Activated T-helper 2 cell treated with anti-CD3 and anti-CD28 coated beads, Interferon-gamma antibody, Interleukin-2, Interleukin-4, amounts not matched to agents 10 μg/mL and 5 μg/mL and 100 μg/mL, durations not matched to agents 14 hours and 24 hours and 36 hours (primary cell): ENCODE results near the gene ZNF217. TPM values are rescaled to one million over a fixed set of nuclear protein-coding genes. Genes with fewer than 3 reads are reported as not detected.
"Not testable (repeated sequence)": the region's sequence is repeated elsewhere in the genome, so short reads cannot be mapped to it uniquely, and the experiment has no call there.

ENCODE experiments used
- DNase-seq: peaks from one replicate; pipeline ENCODE4 v3.0.0; 2021; ENCODE audit warnings: low spot score
- H3K27ac Mint-ChIP-seq: one replicate; pipeline ENCODE4 v1.8.0; 2021; ENCODE audit warnings: mixed read lengths
- H3K27me3 Mint-ChIP-seq: one replicate; pipeline ENCODE4 v1.8.0; 2021; ENCODE audit warnings: low read depth, mixed read lengths
- H3K36me3 Mint-ChIP-seq: one replicate; pipeline ENCODE4 v1.8.0; 2021; ENCODE audit warnings: low read depth, mixed read lengths
- H3K4me1 Mint-ChIP-seq: one replicate; pipeline ENCODE4 v1.8.0; 2021; ENCODE audit warnings: low read depth, mixed read lengths
- H3K4me3 Mint-ChIP-seq: one replicate; pipeline ENCODE4 v1.8.0; 2021; ENCODE audit warnings: low read depth, mild to moderate bottlenecking, moderate library complexity, mixed read lengths
- H3K9me3 Mint-ChIP-seq: one replicate; pipeline ENCODE4 v1.8.0; 2021; ENCODE audit warnings: mixed read lengths
- intact Hi-C: fragments of 100-400 bp; cut with micrococcal nuclease; formaldehyde crosslinking; loops from one replicate; pipeline ENCODE4 v1.15.1; 2023
- total RNA-seq: library from RNA; stranded (reverse); gene quantifications from 2 replicates; pipeline ENCODE4 v1.2.3, GENCODE V29; 2022

The ZNF217 gene
- total RNA-seq, 1 donor from 2014 or later = 55.4 TPM

DNA sequence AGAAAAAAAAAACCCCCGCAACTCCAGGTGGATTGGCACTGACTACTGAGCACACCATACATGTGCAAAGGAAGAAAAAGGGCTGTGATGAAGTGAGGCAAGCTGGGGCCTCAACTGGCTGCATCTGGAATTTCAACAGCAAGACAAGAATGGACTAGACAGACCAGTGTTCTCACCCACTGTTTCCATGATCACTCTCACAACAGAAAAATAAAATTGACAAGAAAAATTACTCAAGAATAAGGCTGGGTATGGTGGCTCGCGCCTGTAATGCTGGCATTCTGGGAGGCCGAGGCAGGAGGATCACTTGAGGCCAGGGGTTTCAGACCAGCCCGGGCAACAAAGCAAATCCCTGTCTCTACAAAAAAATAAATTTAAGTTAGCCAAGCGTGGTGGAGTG is 18.8 kb downstream of the ZNF217 start:
- Mint-ChIP-seq H3K4me3 (no peak overlapping the region), H3K36me3 (peaks cover 89% of the 10 kb centered on the region)
- no peak for DNase-seq

DNA sequence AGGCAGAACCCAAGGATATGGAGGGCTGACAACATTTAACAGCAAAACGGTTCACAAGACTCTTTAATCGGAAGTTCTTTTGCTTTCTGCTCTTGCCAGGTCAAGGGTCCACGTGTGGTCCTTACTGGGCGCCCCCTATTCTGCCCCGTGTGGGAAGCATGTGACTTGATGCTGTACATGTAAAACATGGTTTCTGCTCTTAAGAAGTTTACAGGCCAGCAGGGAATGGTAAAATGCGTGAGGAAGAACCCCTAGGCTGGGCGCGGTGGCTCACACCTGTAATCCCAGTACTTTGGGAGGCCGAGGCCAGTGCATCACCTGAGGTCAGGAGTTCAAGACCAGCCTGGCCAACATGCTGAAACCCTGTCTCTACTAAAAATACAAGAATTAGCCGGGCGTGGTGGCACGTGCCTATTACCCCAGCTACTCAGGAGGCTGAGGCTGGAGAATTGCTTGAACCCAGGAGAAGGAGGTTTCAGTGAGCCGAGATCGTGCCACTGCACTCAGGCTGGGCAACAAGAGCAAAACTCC is 19.3 kb downstream of the ZNF217 start:
- Mint-ChIP-seq H3K27ac (no peak overlapping the region), H3K4me1 (peaks cover 59% of the 10 kb centered on the region), H3K36me3 (peaks cover 88% of the 10 kb centered on the region), H3K9me3 (no peaks in the 10 kb centered on the region), H3K27me3 (no peaks in the 10 kb centered on the region), H3K4me3 (no peak overlapping the region)
- no peak for DNase-seq
- intact Hi-C loops = no loop called here

More for the DNA sequence above, 18.8 kb downstream of the ZNF217 start:
- intact Hi-C loops = loop anchor here (5.0 kb wide), 1 partner anchor 487 kb away; no protein-coding TSS in a partner anchor
- H3K4me1 Mint-ChIP-seq = peaks cover 64% of the 10 kb centered on the region
- no peak overlapping the region for H3K27ac Mint-ChIP-seq
- H3K9me3 Mint-ChIP-seq = no peaks in the 10 kb centered on the region
- H3K27me3 Mint-ChIP-seq = no peaks in the 10 kb centered on the region

GRCh38 chr20:53571555-53572286 is 21.9 kb downstream of the ZNF217 start:
- H3K36me3 Mint-ChIP-seq = peaks cover 86% of the 10 kb centered on the region
- no peaks in the 10 kb centered on the region for H3K27me3 Mint-ChIP-seq
- no peak for DNase-seq
- H3K4me3 Mint-ChIP-seq = no peak overlapping the region
- H3K9me3 Mint-ChIP-seq = no peaks in the 10 kb centered on the region
- intact Hi-C loops = no loop called here
- peak overlapping the region; percentile 6 for H3K27ac Mint-ChIP-seq
- peaks cover 42% of the 10 kb centered on the region for H3K4me1 Mint-ChIP-seq

GRCh38 chr20:53570446-53571276 is 23.0 kb downstream of the ZNF217 start:
- Mint-ChIP-seq H3K27me3 (no peaks in the 10 kb centered on the region), H3K27ac (no peak overlapping the region), H3K36me3 (peaks cover 82% of the 10 kb centered on the region), H3K9me3 (no peaks in the 10 kb centered on the region), H3K4me3 (no peak overlapping the region), H3K4me1 (peaks cover 33% of the 10 kb centered on the region)
- no peak for DNase-seq
- intact Hi-C loops = no loop called here

DNA sequence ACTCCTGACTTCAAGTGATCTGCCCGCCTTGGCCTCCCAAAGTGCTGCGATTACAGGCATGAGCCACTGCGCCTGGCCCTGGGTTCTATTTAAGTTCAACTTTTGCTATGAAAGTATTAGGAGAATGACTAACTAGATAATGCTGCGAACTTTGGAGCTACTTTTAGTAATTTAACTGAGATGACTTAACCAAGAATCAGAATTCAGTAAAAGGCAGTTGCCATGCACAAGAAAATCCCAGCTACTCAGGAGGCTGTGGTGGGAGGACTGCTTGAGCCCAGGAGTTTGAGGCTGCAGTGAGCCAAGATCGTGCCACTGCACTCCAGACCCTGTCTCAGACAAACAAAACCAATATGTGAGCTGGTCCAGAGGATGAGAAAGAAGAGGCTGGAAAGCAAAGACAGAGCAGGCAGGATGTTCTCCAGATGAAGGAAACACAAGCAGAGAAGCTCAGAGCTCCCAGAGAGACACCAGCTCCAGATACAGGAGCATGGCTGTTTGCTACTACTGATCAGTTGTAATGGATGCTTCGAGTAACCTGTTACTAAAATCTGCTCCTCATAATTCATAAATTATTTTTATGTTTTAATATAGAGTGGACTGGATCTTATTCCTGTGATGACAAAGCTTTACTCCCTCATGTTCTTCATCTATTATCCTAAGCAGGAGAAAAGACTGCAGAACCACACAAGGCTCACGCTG is 23.9 kb downstream of the ZNF217 start:
- Mint-ChIP-seq H3K36me3 (peaks cover 81% of the 10 kb centered on the region), H3K9me3 (no peaks in the 10 kb centered on the region), H3K4me3 (no peak overlapping the region), H3K27me3 (no peaks in the 10 kb centered on the region), H3K27ac (peak overlapping the region; percentile 77), H3K4me1 (peaks cover 25% of the 10 kb centered on the region)
- intact Hi-C loops = no loop called here
- no peak for DNase-seq

DNA sequence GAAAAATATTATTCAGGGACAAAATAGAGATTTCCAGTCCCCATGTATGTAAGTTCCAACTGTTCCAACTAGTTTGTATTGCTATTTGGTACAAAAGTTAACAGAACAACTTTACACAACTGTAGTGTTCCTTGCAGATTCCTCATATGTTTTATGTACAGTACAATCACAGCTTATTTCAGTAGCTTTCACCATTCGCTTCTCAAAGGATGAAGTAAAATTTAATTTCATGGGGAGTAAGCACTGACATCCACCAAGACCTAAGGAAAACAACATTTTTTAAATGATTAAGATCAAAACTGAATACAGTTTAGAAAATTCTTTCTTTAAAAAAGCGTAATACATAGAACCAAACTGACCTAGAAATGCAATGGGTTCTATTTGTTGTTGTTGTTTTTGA is 24.6 kb downstream of the ZNF217 start:
- Mint-ChIP-seq H3K27me3 (no peaks in the 10 kb centered on the region), H3K27ac (no peak overlapping the region), H3K4me1 (peaks cover 21% of the 10 kb centered on the region), H3K4me3 (no peak overlapping the region), H3K36me3 (peaks cover 74% of the 10 kb centered on the region), H3K9me3 (no peaks in the 10 kb centered on the region)
- intact Hi-C loops = no loop called here
- no peak for DNase-seq

DNA sequence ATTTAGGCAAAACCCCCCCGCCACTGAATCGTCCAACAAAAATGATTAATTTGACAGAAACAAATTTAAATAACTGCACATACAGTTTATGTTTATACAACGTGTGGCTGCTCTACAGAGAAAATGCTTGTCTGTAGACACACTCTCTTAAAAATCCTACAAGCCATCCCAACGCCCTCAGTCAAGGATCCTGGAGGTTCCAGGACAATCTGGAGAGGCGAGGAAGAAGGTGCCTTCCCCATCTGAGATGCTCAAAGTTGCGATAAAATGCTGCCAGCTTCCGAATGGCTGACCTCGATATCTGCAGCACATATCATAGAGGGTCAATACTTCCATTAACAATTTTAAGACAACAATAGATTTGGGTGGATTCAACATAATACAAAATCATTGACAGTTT is 25.3 kb downstream of the ZNF217 start:
- Mint-ChIP-seq H3K4me1 (peaks cover 16% of the 10 kb centered on the region), H3K4me3 (no peak overlapping the region), H3K27me3 (no peaks in the 10 kb centered on the region), H3K27ac (no peak overlapping the region), H3K36me3 (peaks cover 71% of the 10 kb centered on the region), H3K9me3 (no peaks in the 10 kb centered on the region)
- intact Hi-C loops = no loop called here
- no peak for DNase-seq

DNA sequence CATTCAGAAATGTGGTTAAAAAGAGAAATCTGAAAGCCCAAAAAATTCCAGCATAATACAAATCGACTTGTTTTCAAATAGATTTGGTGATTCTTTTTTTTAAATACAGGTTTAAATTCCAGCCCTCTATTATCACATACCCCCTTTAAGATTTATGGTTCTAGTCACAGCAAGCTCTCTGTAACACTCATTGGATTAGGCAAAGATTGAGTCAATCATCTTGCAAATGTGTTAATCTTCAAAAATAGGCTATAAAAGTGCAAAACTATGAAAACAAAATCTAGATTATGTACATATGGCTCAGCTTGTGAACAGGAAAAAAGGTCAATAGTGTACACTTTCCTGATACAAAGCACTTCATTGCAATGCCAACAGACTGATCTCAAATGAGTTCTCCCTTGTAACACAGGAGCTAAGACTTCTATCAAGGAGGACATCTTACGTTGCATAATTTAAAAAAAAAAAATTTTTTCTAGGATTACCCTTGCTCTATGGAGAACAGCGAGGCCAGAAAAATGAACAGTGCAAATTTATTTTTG is 26.2 kb downstream of the ZNF217 start:
- Mint-ChIP-seq H3K36me3 (peaks cover 66% of the 10 kb centered on the region), H3K27ac (no peak overlapping the region), H3K27me3 (no peaks in the 10 kb centered on the region), H3K4me3 (no peak overlapping the region), H3K9me3 (no peaks in the 10 kb centered on the region), H3K4me1 (peaks cover 15% of the 10 kb centered on the region)
- DNase-seq = no peak
- intact Hi-C loops = no loop called here

DNA sequence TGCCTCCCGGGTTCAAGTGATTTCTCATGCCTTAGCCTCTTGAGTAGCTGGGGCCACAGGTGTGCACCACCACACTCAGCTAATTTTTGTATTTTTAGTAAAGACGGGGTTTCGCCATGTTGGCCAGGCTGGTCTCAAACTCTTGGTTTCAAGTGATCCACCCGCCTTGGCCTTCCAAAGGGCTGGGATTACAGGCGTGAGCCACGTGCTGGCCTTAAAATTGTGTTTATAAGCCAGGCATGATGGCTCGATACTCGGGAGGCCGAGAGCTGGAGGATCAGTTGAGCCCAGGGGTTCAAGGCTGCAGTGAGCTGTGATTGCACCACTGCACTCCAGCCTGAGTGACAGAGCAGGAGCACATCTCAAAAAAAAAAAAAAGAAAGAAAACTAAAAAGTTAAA is 27.0 kb downstream of the ZNF217 start:
- H3K27ac Mint-ChIP-seq, H3K9me3 Mint-ChIP-seq, intact Hi-C loops, H3K4me1 Mint-ChIP-seq, DNase-seq, H3K4me3 Mint-ChIP-seq, H3K27me3 Mint-ChIP-seq: not testable (repeated sequence)
- H3K36me3 Mint-ChIP-seq = peaks cover 58% of the 10 kb centered on the region

GRCh38 chr20:53565254-53565653 is 28.4 kb downstream of the ZNF217 start:
- H3K4me1 Mint-ChIP-seq = peaks cover 3% of the 10 kb centered on the region
- H3K27ac Mint-ChIP-seq = no peak overlapping the region
- no peak overlapping the region for H3K4me3 Mint-ChIP-seq
- intact Hi-C loops = no loop called here
- H3K36me3 Mint-ChIP-seq = peaks cover 46% of the 10 kb centered on the region
- no peak for DNase-seq
- H3K9me3 Mint-ChIP-seq = no peaks in the 10 kb centered on the region
- no peaks in the 10 kb centered on the region for H3K27me3 Mint-ChIP-seq

- H3K4me3 Mint-ChIP-seq, intact Hi-C loops, H3K9me3 Mint-ChIP-seq, DNase-seq, H3K27me3 Mint-ChIP-seq, H3K4me1 Mint-ChIP-seq, H3K27ac Mint-ChIP-seq: not testable (repeated sequence)
- peaks cover 27% of the 10 kb centered on the region for H3K36me3 Mint-ChIP-seq
Measured at GRCh38 chr20:53562104-53562764, 31.4 kb downstream of the ZNF217 start.

- Mint-ChIP-seq H3K4me3 (no peak overlapping the region), H3K4me1 (no peaks in the 10 kb centered on the region), H3K27ac (no peak overlapping the region), H3K36me3 (peaks cover 21% of the 10 kb centered on the region), H3K9me3 (no peaks in the 10 kb centered on the region), H3K27me3 (no peaks in the 10 kb centered on the region)
- intact Hi-C loops = no loop called here
- DNase-seq = no peak
Measured at GRCh38 chr20:53561505-53561904, 32.1 kb downstream of the ZNF217 start.
